ENCODE measurements around the gene DAND5. TPM values are rescaled to one million over a fixed set of nuclear protein-coding genes. Genes with fewer than 3 reads are reported as not detected.

The DAND5 gene
- total and polyA plus RNA-seq, 9 of the 15 experiments (the other 6 are each of a cell fraction or from before 2014, with no cell fraction given), result 0.22 to 0.83 (median 0.60) TPM

- no peak for TF ChIP-seq ZBTB2 (IDR thresholded peaks at IDR 0.05)
- no peak for TF ChIP-seq NRF1 (conservative IDR thresholded peaks at IDR 0.05 in 1 of 2, IDR thresholded peaks at IDR 0.05 in 1 of 2)
- no peak for TF ChIP-seq RFX7 (CRISPR knock-in tag; IDR thresholded peaks at IDR 0.05)
- TF ChIP-seq CSDE1 (IDR thresholded peaks at IDR 0.05), result no peak
- no peak for TF ChIP-seq ZNF79 (CRISPR knock-in tag; IDR thresholded peaks at IDR 0.05; ENCODE audit: low read depth)
- no peak for TF ChIP-seq ZNF444 (CRISPR knock-in tag; IDR thresholded peaks at IDR 0.05)
- peak; percentile 61 for TF ChIP-seq CBFA2T3 (IDR thresholded peaks at IDR 0.05)
- TF ChIP-seq ZNF140 (CRISPR knock-in tag; IDR thresholded peaks at IDR 0.05), result no peak
- TF ChIP-seq, protein P1, sequence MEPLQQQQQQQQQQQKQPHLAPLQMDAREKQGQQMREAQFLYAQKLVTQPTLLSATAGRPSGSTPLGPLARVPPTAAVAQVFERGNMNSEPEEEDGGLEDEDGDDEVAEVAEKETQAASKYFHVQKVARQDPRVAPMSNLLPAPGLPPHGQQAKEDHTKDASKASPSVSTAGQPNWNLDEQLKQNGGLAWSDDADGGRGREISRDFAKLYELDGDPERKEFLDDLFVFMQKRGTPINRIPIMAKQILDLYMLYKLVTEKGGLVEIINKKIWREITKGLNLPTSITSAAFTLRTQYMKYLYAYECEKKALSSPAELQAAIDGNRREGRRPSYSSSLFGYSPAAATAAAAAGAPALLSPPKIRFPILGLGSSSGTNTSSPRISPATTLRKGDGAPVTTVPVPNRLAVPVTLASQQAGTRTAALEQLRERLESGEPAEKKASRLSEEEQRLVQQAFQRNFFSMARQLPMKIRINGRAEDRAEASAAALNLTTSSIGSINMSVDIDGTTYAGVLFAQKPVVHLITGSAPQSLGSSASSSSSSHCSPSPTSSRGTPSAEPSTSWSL (CRISPR knock-in tag; IDR thresholded peaks at IDR 0.05; ENCODE audit: borderline replicate concordance), result no peak
- no peak for TF ChIP-seq ZSCAN32 (CRISPR knock-in tag; IDR thresholded peaks at IDR 0.05)
- no peak for TF ChIP-seq RNF2 (IDR thresholded peaks at IDR 0.05)
- no peak for TF ChIP-seq POLR3A (IDR thresholded peaks at IDR 0.05; ENCODE audit: borderline replicate concordance, extremely low read depth, insufficient read depth, insufficient read length)
- no peak for TF ChIP-seq SRSF1 (IDR thresholded peaks at IDR 0.05; ENCODE audit: low read depth, low read length)
- TF ChIP-seq ETS2 (tag; IDR thresholded peaks at IDR 0.05; ENCODE audit: borderline replicate concordance, poor library complexity, severe bottlenecking), result no peak
- TF ChIP-seq CUX1 (CRISPR knock-in tag; IDR thresholded peaks at IDR 0.05), result no peak
- no peak for TF ChIP-seq ZNF134 (CRISPR knock-in tag; conservative IDR thresholded peaks at IDR 0.05)
- TF ChIP-seq, protein P2, sequence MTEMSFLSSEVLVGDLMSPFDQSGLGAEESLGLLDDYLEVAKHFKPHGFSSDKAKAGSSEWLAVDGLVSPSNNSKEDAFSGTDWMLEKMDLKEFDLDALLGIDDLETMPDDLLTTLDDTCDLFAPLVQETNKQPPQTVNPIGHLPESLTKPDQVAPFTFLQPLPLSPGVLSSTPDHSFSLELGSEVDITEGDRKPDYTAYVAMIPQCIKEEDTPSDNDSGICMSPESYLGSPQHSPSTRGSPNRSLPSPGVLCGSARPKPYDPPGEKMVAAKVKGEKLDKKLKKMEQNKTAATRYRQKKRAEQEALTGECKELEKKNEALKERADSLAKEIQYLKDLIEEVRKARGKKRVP (CRISPR knock-in tag; IDR thresholded peaks at IDR 0.05), result no peak
- TF ChIP-seq NCOA4 (IDR thresholded peaks at IDR 0.05; ENCODE audit: partially characterized antibody), result no peak
Observed at GRCh38 chr19:12969292-12969988, at the start of gene DAND5 (continued).

All from K562 (cell line).